Measurements from ENCODE around the gene ZNF613. TPM values are rescaled to one million over a fixed set of nuclear protein-coding genes. Genes with fewer than 3 reads are reported as not detected.
A peak's percentile ranks its signal among the peaks of the same experiment; 100 is the strongest.

ZNF613 gene
- 5.7 to 9.2 TPM (median 8.3 TPM) in 3 replicates for total RNA-seq

GRCh38 chr19:51926784-51927741, at the start of gene ZNF613:
Gene ZNF613, plus strand, starts transcription at chr19:51927472. Its CDS starts 8,749 bp downstream, at chr19:51936221.
- H3K36me3 Mint-ChIP-seq: peaks cover 32% of the 10 kb centered on the region
- H3K4me1 Mint-ChIP-seq: peaks cover 16% of the 10 kb centered on the region
- DNase-seq (ENCODE audit: low spot score in 2 of 2, unreplicated experiment in 2 of 2): peak; percentile 54 to 79
- H3K4me3 Mint-ChIP-seq: peak within 1 kb of the TSS; percentile 99
- TF ChIP-seq CTCF (IDR thresholded peaks at IDR 0.05; ENCODE audit: unreplicated experiment): no peak
- no peaks in the 10 kb centered on the region for H3K27me3 Mint-ChIP-seq (ENCODE audit: low read depth)
- H3K27ac Mint-ChIP-seq: peak within 1 kb of the TSS; percentile 99
- H3K9me3 Mint-ChIP-seq: peaks cover 47% of the 10 kb centered on the region

DNA sequence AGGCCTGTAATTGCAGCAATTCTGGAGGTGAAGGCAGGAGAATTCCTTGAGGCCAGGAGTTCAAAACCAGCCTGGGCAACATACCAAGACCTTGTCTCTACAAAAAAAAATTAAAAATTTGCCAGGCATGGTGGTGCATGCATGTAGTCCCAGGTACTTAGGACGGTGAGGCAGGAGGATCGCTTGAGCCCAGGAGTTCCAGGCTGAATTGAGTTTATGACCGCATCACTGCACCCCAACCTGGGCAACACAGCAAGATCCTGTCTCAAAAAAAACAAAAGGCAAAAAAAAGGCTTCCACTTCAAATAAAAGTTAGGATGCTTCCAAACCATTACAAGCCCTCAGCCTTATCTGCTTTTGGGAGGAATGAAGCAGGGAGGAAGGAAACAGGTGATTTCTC, 44.8 kb upstream of the ZNF613 start:
- TF ChIP-seq CTCF (IDR thresholded peaks at IDR 0.05; ENCODE audit: unreplicated experiment): no peak
- H3K4me3 Mint-ChIP-seq: no peak overlapping the region
- H3K27ac Mint-ChIP-seq: no peak overlapping the region
- peaks cover 51% of the 10 kb centered on the region for H3K9me3 Mint-ChIP-seq
- H3K27me3 Mint-ChIP-seq (ENCODE audit: low read depth): no peaks in the 10 kb centered on the region
- H3K36me3 Mint-ChIP-seq: peaks cover 47% of the 10 kb centered on the region
- peaks cover 6% of the 10 kb centered on the region for H3K4me1 Mint-ChIP-seq
- DNase-seq (ENCODE audit: low spot score in 2 of 2, unreplicated experiment in 2 of 2): no peak

DNA sequence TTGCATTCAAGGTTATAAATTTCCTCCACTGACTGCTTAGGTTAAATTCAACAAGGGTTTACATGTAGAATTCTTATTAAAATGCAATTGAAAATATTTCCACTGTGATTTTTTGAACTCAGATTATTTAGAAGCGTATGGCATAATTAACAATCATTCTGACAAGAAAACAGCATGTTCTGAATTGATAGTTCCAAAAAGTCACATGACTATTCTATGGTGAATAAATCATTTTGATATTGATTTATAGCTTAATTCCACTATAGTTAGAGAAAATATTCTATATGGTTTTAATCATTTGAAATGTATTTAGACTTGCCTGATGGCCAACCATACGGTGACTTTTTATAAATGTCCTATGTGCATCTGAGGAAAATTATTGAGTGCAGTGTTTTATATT, 42.6 kb upstream of the ZNF613 start:
- Mint-ChIP-seq H3K9me3 (peaks cover 56% of the 10 kb centered on the region), H3K4me3 (no peak overlapping the region)

GRCh38 chr19:51887522-51888498, 39.5 kb upstream of the ZNF613 start, which contains the start of gene ZNF577:
Gene ZNF577, minus strand, starts transcription at chr19:51887951. Its CDS starts 7,569 bp downstream, at chr19:51880382.
- no peaks in the 10 kb centered on the region for H3K27me3 Mint-ChIP-seq (ENCODE audit: low read depth)
- peaks cover 6% of the 10 kb centered on the region for H3K4me1 Mint-ChIP-seq
- H3K4me3 Mint-ChIP-seq: peak within 1 kb of the TSS; percentile 92
- peaks cover 60% of the 10 kb centered on the region for H3K9me3 Mint-ChIP-seq
- peak; percentile 70 to 86 for DNase-seq (ENCODE audit: low spot score in 2 of 2, unreplicated experiment in 2 of 2)
- H3K36me3 Mint-ChIP-seq: peaks cover 55% of the 10 kb centered on the region
- TF ChIP-seq CTCF (IDR thresholded peaks at IDR 0.05; ENCODE audit: unreplicated experiment): no peak
- H3K27ac Mint-ChIP-seq: peak within 1 kb of the TSS; percentile 100

More for the DNA sequence above, 42.6 kb upstream of the ZNF613 start:
- H3K27me3 Mint-ChIP-seq (ENCODE audit: low read depth): no peaks in the 10 kb centered on the region
- no peak overlapping the region for H3K27ac Mint-ChIP-seq
- DNase-seq (ENCODE audit: low spot score in 2 of 2, unreplicated experiment in 2 of 2): no peak
- TF ChIP-seq CTCF (IDR thresholded peaks at IDR 0.05; ENCODE audit: unreplicated experiment): no peak
- peaks cover 6% of the 10 kb centered on the region for H3K4me1 Mint-ChIP-seq
- H3K36me3 Mint-ChIP-seq: peaks cover 50% of the 10 kb centered on the region

DNA sequence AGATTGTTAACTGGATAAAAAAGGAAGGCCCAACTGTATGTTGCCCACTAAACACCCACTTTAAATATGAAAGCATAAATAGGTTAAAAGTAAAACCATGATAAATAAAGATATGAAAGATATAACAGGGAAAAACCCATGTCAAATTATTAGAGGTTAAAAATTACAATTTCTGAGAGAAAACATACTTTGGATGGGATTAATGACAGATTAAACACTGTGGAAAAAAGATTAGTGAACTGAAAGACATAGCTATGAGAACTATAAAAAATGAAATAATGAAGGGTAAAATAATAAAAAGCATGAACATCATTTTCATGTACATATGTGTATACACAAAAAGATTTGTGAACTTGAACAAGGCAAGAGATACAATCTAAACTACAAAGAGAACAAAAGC, 37.3 kb upstream of the ZNF613 start:
- Mint-ChIP-seq H3K36me3 (peaks cover 71% of the 10 kb centered on the region), H3K27me3 (ENCODE audit: low read depth) (no peaks in the 10 kb centered on the region), H3K4me3 (no peak overlapping the region), H3K4me1 (peaks cover 6% of the 10 kb centered on the region), H3K9me3 (peaks cover 65% of the 10 kb centered on the region), H3K27ac (no peak overlapping the region)
- no peak for DNase-seq (ENCODE audit: low spot score in 2 of 2, unreplicated experiment in 2 of 2)
- no peak for TF ChIP-seq CTCF (IDR thresholded peaks at IDR 0.05; ENCODE audit: unreplicated experiment)
